Measurements from ENCODE around the gene PRTFDC1.
"Not testable (repeated sequence)": the region's sequence is repeated elsewhere in the genome, so short reads cannot be mapped to it uniquely, and the experiment has no call there.

PRTFDC1 gene

DNA sequence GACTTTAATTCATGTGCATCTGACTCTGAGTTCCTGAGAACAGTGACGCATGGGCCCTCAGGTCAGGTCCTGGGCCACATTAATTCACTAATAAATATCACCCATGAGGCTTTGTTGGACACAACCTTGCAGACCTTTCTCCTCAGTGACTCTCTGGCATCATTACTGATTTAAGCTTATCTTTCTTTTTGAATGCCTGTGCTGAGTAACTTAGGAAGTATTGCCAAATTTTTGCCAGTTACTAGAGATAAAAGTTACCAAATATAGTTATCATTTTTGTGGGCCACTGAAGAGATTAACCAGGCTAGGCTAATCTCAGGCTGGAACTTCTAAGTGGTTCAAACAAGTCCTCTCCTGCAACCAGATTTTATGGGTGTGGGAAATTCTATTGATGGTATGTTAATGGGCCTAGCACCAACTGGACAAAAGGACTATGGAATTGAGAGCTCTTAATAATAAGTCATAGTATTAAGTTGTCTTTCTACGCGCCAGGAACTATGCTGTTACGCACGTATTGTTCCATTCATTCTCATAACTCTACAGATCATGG lies 28.8 kb upstream of the PRTFDC1 start:
- H3K27ac ChIP-seq, result no peak overlapping the region
- ChIA-PET POLR2A (ENCODE audit: low non-redundant PET) (no interaction called here), CTCF (interaction anchor here (0.6 to 1.1 kb wide), 3 partner anchors 8 to 247 kb away, joined by 3 to 4 read pairs (median 3); no protein-coding TSS in a partner anchor)
- TF ChIP-seq, protein P1, sequence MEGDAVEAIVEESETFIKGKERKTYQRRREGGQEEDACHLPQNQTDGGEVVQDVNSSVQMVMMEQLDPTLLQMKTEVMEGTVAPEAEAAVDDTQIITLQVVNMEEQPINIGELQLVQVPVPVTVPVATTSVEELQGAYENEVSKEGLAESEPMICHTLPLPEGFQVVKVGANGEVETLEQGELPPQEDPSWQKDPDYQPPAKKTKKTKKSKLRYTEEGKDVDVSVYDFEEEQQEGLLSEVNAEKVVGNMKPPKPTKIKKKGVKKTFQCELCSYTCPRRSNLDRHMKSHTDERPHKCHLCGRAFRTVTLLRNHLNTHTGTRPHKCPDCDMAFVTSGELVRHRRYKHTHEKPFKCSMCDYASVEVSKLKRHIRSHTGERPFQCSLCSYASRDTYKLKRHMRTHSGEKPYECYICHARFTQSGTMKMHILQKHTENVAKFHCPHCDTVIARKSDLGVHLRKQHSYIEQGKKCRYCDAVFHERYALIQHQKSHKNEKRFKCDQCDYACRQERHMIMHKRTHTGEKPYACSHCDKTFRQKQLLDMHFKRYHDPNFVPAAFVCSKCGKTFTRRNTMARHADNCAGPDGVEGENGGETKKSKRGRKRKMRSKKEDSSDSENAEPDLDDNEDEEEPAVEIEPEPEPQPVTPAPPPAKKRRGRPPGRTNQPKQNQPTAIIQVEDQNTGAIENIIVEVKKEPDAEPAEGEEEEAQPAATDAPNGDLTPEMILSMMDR (conservative IDR thresholded peaks at IDR 0.05; ENCODE audit: low read depth), result no peak
- DNase-seq (ENCODE audit: low spot score), result peak; percentile 8

DNA sequence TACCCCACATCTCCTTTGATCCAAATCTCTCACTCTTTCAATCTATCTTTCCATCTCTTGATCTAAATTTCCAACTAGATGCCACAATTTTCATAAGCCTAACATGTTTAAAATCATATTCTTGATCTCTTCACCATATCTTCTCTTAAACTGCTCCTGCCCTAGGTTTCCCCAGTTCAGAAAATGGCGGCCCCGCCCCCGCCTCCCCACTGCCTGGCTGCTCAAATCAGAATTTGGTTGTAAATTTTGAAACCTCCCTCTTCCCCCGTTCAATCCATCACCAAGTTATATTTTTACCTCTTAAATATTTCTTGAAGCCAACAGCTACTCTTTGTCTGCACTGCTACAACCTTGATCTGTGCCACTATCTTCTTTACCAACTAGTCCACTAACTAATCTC lies 27.3 kb upstream of the PRTFDC1 start:
- ChIA-PET POLR2A (ENCODE audit: low non-redundant PET) (no interaction called here), CTCF (no interaction called here)
- DNase-seq (ENCODE audit: low spot score), result no peak
- H3K27ac ChIP-seq, result no peak overlapping the region
- TF ChIP-seq, protein P1 (conservative IDR thresholded peaks at IDR 0.05; ENCODE audit: low read depth), result no peak

DNA sequence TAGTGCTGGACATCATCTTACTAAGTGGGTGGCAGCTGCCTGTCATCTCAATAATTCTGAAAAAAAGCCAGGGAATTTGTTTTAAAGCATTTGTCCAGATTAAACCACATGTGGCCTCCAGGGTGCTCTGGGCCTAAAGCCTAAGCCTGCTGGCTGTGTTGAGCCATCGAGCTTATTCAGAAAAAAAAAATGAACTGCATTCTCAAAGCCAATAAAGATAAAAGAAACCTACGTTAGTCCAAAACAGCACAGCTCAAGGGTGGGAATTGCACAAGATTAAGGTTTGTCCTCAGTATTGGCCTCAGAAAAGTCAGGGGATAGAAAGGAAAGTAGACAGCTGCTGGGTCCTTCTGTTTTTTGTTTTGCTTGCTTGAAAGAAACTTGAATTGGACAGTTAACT lies 22.6 kb upstream of the PRTFDC1 start:
- ChIA-PET POLR2A (ENCODE audit: low non-redundant PET) (no interaction called here), CTCF (interaction anchor here (0.7 kb wide), 1 partner anchor 52 kb away, joined by 3 read pairs; no protein-coding TSS in a partner anchor)
- no peak overlapping the region for H3K27ac ChIP-seq
- DNase-seq (ENCODE audit: low spot score), result no peak
- TF ChIP-seq, protein P1 (conservative IDR thresholded peaks at IDR 0.05; ENCODE audit: low read depth), result no peak

DNA sequence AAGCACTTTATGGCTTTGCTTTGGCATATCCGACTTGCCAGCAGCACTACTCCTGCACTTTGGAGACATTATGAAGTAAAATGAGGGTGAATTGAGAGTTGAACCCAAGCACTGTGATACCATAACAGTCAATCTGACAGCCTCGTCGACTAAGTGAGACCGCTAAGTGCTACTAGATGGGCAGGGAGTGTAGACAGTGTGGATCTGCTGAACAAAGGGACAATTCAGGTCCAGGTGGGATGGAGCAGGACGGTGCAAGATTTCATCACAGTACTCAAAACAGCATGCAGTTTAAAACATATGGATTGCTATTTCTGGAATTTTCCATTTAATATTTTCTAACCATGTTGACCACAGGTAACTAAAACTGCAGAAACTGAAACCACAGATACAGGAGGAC lies 20.8 kb upstream of the PRTFDC1 start:
- CTCF ChIA-PET, result interaction anchor here (1.0 kb wide), 1 partner anchor 8 kb away, joined by 3 read pairs; no protein-coding TSS in a partner anchor

DNA sequence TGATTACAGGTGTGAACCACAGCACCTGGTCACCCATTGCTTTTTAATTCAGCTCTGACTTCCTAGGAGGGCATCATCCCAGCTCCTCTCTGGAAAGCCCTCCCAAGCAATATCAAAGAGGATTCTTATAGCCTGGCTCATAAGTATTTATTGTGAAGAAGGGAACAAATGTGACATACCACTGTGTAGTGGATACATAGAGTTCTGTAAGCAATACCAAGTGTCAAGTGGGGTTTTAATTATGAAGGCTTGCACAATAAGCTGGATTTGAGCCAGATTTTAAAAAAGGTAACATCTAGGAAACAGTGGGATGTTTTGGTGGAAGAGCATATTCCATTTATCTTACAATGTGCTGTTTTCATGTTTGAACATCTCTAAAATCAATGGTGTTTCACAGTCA lies 19.0 kb upstream of the PRTFDC1 start:
- no peak for DNase-seq (ENCODE audit: low spot score)
- CTCF ChIA-PET, result no interaction called here
- POLR2A ChIA-PET (ENCODE audit: low non-redundant PET), result no interaction called here
- TF ChIP-seq, protein P1 (conservative IDR thresholded peaks at IDR 0.05; ENCODE audit: low read depth), result no peak
- no peak overlapping the region for H3K27ac ChIP-seq

More for the DNA sequence above, 20.8 kb upstream of the PRTFDC1 start:
- H3K27ac ChIP-seq, result no peak overlapping the region
- DNase-seq (ENCODE audit: low spot score), result no peak
- TF ChIP-seq, protein P1 (conservative IDR thresholded peaks at IDR 0.05; ENCODE audit: low read depth), result no peak
- POLR2A ChIA-PET (ENCODE audit: low non-redundant PET), result no interaction called here

DNA sequence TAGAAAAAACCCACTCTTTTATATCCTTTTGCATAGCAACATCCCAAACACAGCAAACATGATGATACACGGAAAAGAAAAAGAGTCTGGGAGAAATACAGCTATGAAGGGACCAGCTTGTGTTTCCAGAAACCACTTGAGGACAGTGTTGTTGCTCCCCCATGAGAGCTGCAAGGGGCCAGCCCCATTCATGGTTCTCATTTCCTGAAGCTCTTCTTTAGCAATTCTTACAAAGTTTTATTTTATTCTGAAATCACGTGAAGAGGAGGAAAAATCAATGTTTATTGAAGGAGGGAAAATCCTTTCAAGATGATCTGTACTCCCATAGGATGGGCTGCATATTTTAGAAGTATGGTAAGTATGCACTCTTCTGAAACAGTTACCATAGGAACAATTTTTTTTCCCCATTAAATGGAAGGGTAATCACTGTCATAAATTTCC lies 17.5 kb upstream of the PRTFDC1 start:
- H3K27ac ChIP-seq, result no peak overlapping the region
- DNase-seq (ENCODE audit: low spot score), result no peak
- ChIA-PET POLR2A (ENCODE audit: low non-redundant PET) (no interaction called here), CTCF (interaction anchor here (1.5 kb wide), 1 partner anchor 352 kb away, joined by 4 read pairs; no protein-coding TSS in a partner anchor)
- TF ChIP-seq, protein P1 (conservative IDR thresholded peaks at IDR 0.05; ENCODE audit: low read depth), result no peak

DNA sequence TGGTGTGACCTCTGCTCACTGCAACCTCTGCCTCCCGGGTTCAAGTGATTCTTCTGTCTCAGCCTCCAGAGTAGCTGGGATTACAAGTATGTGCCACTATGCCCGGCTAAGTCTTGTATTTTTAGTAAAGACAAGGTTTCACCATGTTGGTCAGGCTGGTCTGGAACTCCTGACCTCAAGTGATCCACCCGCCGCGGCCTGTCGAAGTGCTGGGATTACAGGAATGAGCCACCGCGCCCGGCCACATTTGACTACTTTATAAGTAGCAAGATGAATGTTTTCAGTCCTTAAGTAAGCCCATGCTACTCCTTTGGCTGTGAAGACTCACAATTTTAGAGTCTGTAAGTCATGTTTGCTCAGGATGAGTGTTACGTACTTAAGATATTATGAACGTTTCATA lies 16.5 kb upstream of the PRTFDC1 start:
- CTCF ChIA-PET, result interaction anchor here (1.5 kb wide), 1 partner anchor 351 kb away, joined by 4 read pairs; no protein-coding TSS in a partner anchor
- DNase-seq (ENCODE audit: low spot score); H3K27ac ChIP-seq; POLR2A ChIA-PET (ENCODE audit: low non-redundant PET): not testable (repeated sequence)
